TTC549 (cell line): Measurements from ENCODE around the gene COX7B2.

Source experiments
- FAIRE-seq: peaks from 2 replicates; lab custom pipeline; 2012; peaks lifted over from hg19 to GRCh38; lab: Jason Lieb, UNC

The COX7B2 gene, protein sequence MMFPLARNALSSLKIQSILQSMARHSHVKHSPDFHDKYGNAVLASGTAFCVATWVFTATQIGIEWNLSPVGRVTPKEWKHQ

GRCh38 chr4:46909078-46909477 is at the start of gene COX7B2:
COX7B2 (minus strand) TSS chr4:46909245; CDS start chr4:46735192, 174,053 bp downstream.
- no peak for FAIRE-seq

DNA sequence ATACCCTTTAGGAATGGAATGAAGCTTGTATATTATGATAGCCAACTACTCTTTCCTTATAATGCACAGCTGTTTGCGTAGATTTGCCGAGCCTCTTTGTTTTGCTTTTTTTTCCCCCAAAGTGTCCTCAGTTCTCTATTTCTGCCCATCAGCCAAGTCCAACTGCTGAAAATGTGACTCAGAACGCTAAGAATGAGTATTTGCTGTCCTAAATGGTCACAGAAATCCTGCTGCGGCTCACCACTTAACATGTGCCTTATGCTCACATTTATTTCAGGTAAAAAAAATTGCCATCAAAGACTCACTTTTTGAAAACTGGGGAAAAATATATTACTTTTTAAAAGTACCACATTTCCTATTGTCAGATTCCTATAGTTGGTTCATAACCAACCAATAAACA is 47.4 kb upstream of the COX7B2 start:
- FAIRE-seq = no peak

GRCh38 chr4:46955601-46956000 is 46.6 kb upstream of the COX7B2 start:
- no peak for FAIRE-seq

DNA sequence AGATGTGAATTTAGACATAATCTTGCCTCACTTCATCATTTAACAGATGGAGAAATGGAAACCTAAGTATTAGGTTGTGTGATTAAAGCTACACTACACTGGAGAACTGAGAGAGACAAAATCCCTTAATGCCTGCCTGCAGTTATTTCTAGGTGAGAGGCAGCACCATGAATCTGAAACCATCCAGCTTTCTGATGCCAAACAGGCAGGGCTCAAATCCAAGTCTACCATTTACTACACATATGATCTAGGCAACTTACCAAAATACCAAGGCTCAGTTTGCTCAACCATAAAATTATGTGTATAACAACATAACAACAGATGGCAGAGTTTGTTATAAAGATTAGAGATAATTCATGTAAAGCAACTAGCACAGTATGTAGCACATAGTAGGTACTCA is 45.6 kb upstream of the COX7B2 start:
- FAIRE-seq = no peak

DNA sequence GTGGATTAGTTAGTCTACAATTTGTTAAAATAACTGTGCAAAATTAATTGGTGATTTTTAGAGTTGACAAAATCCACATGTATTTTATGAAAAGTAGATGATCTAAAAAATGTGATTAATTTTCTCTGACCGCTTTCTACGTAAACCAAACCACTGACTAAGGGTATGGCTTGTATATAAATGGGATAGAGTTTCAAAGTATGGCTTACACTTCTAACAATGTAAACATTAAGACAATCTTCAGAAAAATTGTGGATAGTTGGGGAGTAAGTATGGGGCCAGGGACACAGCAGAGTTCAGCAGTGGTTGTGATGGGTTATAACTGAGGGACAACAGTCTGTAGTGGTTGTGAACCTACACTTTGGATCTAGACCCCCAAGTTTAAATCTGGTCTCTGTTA is 44.5 kb upstream of the COX7B2 start:
- no peak for FAIRE-seq

- no peak for FAIRE-seq
Observed at GRCh38 chr4:46952451-46952850, 43.4 kb upstream of the COX7B2 start.

GRCh38 chr4:46950826-46951225 is 41.8 kb upstream of the COX7B2 start:
- no peak for FAIRE-seq

- no peak for FAIRE-seq
Observed at GRCh38 chr4:46949822-46950221, 40.8 kb upstream of the COX7B2 start.

GRCh38 chr4:46947541-46947940 is 38.5 kb upstream of the COX7B2 start:
- no peak for FAIRE-seq

- FAIRE-seq = no peak
Observed at GRCh38 chr4:46946919-46947536, 38.0 kb upstream of the COX7B2 start.

DNA sequence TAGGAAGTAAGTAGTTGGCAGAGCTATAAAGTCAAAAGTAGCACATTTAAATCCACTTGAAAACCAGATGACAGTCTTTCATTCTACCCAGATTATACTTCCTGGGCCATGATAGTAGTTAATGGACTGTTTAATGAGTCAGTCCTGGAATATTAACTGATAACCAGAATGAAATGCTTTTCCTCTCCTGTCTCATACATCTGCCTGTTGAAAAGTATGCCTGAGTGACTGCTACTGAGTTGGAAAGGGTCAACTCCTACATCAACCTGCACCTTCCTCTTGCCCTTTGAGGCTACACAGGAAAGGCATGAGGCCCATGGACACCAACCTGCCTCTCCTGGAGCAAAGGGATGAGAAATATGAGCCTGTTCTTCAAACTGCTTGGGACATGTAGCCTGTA is 36.0 kb upstream of the COX7B2 start:
- FAIRE-seq = no peak

- FAIRE-seq = no peak
Observed at GRCh38 chr4:46944345-46944744, 35.3 kb upstream of the COX7B2 start.

DNA sequence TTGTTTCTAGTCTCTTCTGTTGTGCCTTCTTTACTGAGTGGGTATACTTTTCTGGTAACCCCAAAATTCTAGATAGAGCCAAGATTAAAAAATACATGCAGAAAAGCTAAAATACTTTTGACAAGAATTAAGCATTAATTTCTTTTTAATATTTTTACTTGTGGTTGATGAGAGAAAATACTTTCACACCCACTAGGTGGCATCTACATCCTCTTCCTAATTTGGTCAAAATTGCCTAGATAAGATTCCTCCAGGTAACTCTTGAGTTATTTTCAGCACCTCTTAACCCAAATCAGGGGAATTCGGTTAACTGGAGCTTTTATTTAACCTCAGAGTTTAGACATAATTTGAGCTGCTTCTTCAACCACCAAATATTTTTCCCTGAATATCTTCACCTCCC is 28.4 kb upstream of the COX7B2 start:
- no peak for FAIRE-seq

DNA sequence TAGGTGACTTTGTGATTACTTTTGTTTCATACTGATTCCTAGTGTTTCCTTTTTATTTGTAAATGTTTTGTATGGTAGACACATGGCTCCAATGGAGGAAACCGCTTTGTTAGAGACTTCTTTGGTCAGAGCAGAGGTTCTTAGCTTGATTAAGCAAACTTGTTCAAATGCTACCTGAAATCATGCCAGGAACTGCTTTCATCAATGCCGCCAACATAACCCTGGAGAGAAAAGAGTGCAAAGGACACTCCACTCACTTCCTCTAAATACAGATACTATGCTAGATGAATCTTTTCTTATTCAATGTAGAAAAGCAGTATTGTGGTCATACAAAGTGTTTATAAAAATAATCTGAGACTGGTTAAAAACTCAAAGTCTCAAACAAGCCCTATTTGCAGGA is 25.7 kb upstream of the COX7B2 start:
- FAIRE-seq = no peak

DNA sequence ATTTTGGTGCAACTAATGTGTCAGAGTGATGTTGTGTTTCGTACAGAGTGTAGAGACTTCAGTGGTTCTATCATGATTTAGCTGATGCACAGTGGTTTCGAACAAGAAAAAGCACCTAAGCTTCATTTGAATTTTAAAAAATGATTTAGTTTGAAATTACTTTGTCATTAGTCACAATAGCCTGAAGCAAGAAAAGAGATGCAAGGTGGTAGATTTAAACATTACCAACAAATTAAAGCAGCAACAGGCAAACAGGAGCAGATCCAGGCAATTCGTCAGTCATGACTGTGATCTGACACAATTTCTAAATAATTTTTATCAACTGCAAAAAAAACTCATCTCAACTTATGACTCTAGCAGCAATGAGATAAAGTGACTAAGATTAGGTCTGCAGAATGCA is 24.6 kb upstream of the COX7B2 start:
- no peak for FAIRE-seq

- no peak for FAIRE-seq
Observed at GRCh38 chr4:46931981-46932380, 22.9 kb upstream of the COX7B2 start.

DNA sequence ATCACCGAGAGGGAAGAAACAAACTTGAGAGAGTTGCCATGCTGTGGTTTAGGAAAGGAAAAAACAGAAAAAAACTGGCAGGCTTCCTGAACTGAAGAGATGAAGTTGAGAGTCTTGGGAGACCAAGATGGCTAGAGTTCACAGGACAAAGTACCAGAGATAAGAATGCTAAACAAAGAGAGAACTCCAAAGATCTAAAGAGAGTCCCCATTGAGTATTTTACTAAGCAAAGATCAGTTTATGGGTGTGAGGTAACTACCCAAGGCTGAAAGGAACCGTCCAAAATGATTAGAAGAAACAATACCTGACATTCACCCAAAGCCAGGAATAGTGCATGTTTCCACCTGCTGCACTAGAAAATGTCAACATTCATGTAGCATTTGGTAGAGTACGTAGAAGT is 21.8 kb upstream of the COX7B2 start:
- no peak for FAIRE-seq

- no peak for FAIRE-seq
Observed at GRCh38 chr4:46927201-46927600, 18.2 kb upstream of the COX7B2 start.

DNA sequence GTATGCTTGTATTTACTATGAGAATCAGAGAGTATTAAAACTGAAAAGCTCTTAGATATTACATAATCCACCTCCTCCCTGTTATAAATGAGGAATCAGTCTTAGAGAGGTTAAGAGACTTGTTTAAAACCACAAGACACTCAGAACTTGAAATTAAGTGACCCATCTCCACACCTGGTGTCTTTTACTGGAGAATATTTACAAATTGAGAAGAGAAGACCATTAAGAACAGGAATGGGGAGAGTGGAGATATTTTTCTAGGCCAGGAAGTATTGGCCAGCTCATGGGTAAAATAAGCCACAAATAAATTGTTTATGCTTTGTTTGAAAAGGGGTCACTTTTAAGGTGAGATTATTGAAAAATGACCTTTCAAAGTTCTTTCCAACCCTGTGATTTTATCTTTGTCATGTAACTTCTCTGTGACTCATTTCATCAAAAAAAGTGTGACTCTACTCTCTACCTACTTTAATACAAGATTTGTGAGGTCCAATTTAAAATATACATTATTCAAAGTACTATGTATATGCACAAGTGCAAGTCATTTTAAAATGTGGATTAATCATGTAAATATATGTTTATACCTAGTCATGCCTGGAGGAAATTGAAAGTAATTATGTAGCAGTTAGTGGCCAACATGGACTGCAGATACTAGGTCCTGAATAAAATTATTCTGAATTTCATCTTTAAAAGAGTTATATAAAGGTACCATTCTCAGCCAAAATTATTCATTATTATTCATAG is 15.9 kb upstream of the COX7B2 start:
- no peak for FAIRE-seq

DNA sequence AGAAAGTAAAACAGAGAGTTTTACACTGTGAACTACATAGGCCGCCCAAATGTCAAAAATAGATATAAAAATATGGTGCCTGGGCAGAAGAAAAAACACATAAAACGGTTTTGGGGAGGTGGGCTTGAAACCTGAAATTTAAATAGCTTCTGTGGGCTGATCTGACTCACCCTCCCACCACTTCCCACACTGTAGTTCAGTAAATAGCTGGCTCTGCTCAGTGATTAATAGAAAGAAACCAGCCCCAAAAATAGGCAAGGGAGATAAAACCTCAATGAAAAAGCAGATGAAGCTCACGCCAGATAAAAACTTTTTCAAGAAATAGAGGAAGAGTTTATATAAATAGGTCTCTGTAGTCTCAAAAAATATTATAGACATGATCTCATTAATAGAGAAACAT is 13.2 kb upstream of the COX7B2 start:
- FAIRE-seq = no peak

DNA sequence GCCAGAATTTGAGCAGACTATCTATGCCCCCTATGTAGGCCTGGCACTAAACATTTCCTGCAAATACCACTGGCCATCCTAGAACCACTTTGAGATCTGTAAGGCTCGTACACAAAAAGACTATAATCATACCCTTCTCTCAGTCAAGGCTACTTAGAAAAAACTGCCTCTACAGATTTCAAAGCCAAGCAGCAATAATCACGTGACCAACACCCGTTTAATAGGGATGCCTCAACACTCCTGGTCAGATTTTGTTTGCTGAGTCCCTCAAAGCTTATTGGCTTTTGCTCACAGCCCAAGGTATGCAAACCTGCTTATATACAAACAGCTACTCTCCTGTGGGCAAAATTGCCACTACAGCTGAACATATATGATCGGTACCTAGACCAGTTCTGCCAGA is 897 bp downstream of the COX7B2 start:
- FAIRE-seq = no peak

GRCh38 chr4:46900082-46900481 is 9.0 kb downstream of the COX7B2 start:
- FAIRE-seq = no peak

- no peak for FAIRE-seq
Observed at GRCh38 chr4:46894826-46895225, 14.2 kb downstream of the COX7B2 start.

GRCh38 chr4:46890056-46890455 is 19.0 kb downstream of the COX7B2 start:
- no peak for FAIRE-seq
